Ascending aorta (tissue), 2 donors: ENCODE data around the gene MAPK12. TPM values are rescaled to one million over a fixed set of nuclear protein-coding genes. Genes with fewer than 3 reads are reported as not detected.
"Not testable (repeated sequence)": the region's sequence is repeated elsewhere in the genome, so short reads cannot be mapped to it uniquely, and the experiment has no call there.

ENCODE experiments used
- DNase-seq, 2 donors: peaks; one replicate each; pipeline ENCODE4 v3.0.0-alpha.2; 2019; ENCODE audit warnings: low spot score in 2 of 2
- H3K27ac ChIP-seq, 2 donors: fragments of 200-600 bp; sonication (generic); one replicate each; pipeline ENCODE4 v1.5.1; 2016 to 2017; ENCODE audit warnings: mild to moderate bottlenecking in 1 of 2
- H3K27me3 ChIP-seq: fragments of 200-600 bp; sonication (generic); one replicate; pipeline ENCODE4 v1.5.1; 2017
- H3K36me3 ChIP-seq, 2 donors: fragments of 200-600 bp; sonication (generic); one replicate each; pipeline ENCODE4 v1.5.1; 2016
- H3K4me1 ChIP-seq, 2 donors: fragments of 200-600 bp; sonication (generic); one replicate each; pipeline ENCODE4 v1.5.1; 2016 to 2017; ENCODE audit warnings: mild to moderate bottlenecking in 1 of 2
- H3K4me3 ChIP-seq, 2 donors: fragments of 200-600 bp; sonication (generic); one replicate each; pipeline ENCODE4 v1.5.1; 2016 to 2017; ENCODE audit warnings: mild to moderate bottlenecking in 1 of 2
- H3K9me3 ChIP-seq, 2 donors: fragments of 200-600 bp; sonication (generic); one replicate each; pipeline ENCODE4 v1.5.1; 2016
- intact Hi-C: fragments of 100-400 bp; cut with DNase I; formaldehyde crosslinking; loops from one replicate; pipeline ENCODE4 v1.15.1; 2023
- total RNA-seq: library from RNA; depleted of rRNA; stranded (reverse); fragments of >200 nt; gene quantifications from one replicate; pipeline ENCODE4 v1.1.0, GENCODE V29; 2016
- TF ChIP-seq, protein P1 (sequence below), 3 experiments: fragments of 200-600 bp in 2 of 3; fragments of 450-650 bp in 1 of 3; sonication (generic) in 2 of 3; IDR thresholded peaks; one replicate each; pipeline ENCODE4 v1.5.1; 2016 to 2019; ENCODE audit warnings: antibody characterized with exemption in 3 of 3, mild to moderate bottlenecking in 1 of 3, moderate library complexity in 1 of 3

Gene MAPK12
- total RNA-seq, 1 donor from 2014 or later = 29.4 TPM

DNA sequence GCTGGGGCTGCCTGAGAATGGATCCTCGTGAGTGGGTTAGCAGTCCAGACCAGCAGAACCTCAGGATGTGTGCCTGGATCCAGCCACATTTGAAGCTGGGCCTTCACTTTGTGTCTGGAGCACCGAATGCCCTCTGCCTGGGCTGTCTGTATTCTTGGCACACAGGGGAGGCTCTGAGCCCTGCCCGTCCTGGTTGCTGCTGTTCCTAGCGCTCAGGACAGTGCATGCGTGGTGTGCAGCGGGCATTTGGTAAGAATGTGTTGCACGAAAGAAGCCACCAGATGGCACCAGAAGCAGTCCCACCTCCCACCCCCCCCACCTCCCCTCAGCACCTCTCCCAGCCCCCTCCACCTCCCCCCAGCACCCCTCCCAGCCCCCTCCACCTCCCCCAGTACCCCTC, 12.8 kb upstream of the MAPK12 start:
- TF ChIP-seq, protein P1, sequence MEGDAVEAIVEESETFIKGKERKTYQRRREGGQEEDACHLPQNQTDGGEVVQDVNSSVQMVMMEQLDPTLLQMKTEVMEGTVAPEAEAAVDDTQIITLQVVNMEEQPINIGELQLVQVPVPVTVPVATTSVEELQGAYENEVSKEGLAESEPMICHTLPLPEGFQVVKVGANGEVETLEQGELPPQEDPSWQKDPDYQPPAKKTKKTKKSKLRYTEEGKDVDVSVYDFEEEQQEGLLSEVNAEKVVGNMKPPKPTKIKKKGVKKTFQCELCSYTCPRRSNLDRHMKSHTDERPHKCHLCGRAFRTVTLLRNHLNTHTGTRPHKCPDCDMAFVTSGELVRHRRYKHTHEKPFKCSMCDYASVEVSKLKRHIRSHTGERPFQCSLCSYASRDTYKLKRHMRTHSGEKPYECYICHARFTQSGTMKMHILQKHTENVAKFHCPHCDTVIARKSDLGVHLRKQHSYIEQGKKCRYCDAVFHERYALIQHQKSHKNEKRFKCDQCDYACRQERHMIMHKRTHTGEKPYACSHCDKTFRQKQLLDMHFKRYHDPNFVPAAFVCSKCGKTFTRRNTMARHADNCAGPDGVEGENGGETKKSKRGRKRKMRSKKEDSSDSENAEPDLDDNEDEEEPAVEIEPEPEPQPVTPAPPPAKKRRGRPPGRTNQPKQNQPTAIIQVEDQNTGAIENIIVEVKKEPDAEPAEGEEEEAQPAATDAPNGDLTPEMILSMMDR (IDR thresholded peaks at IDR 0.05) = peak in 2 of 3 experiments; percentile 30 to 32
- H3K27ac ChIP-seq = no peak overlapping the region
- H3K36me3 ChIP-seq = peaks cover 44 to 45% of the 10 kb centered on the region in 2 donors
- no peak overlapping the region for H3K4me3 ChIP-seq
- peaks cover 9 to 22% of the 10 kb centered on the region in 2 donors for H3K4me1 ChIP-seq
- H3K27me3 ChIP-seq = no peaks in the 10 kb centered on the region
- no peak for DNase-seq
- intact Hi-C loops = loop anchor here (2.0 kb wide), 1 partner anchor 68 kb away; the partner anchor contains the start of gene PPP6R2
- no peaks in the 10 kb centered on the region for H3K9me3 ChIP-seq

DNA sequence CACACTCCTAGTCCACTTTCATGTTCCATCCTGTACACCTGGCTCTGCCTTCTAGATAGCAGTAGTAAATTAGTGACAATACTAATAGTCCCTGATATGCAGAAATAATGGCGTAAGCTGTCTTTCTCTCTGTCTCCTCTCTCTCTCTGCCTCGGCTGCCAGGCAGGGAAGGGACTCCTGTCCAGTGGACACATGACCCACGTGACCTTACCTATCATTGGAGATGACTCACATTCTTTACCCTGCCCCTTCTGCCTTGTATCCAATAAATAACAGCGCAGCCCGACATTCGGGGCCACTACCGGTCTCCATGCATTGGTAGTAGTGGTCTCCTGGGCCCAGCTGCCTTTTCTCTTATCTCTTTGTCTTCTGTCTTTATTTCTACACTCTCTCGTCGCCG, 12.3 kb upstream of the MAPK12 start:
- intact Hi-C loops = loop anchor here (2.0 kb wide), 1 partner anchor 69 kb away; the partner anchor contains the start of gene PPP6R2
- Histone ChIP-seq H3K4me1 (peaks cover 9 to 22% of the 10 kb centered on the region in 2 donors), H3K36me3 (peaks cover 39 to 40% of the 10 kb centered on the region in 2 donors)
- not testable (repeated sequence) for DNase-seq, H3K4me3 ChIP-seq, H3K27me3 ChIP-seq, H3K9me3 ChIP-seq, H3K27ac ChIP-seq

DNA sequence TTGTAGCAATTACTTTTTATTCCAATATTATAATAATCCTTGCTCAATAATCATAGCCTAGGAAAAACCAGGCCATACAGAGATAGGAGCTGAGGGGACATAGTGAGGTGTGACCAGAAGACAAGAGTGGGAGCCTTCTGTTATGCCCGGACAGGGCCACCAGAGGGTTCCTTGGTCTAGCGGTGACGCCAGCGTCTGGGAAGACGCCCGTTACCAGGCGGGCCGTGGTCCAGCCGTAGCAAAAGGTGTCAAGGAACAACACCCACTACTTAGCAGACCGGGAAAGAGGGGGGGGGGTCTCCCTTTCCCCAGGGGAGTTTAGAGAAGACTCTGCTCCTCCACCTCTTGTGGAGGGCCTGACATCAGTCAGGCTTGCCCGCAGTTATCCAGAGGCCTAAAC, 11.9 kb upstream of the MAPK12 start:
- H3K27ac ChIP-seq, DNase-seq, H3K4me3 ChIP-seq, H3K27me3 ChIP-seq, H3K9me3 ChIP-seq, intact Hi-C loops: not testable (repeated sequence)
- Histone ChIP-seq H3K4me1 (peaks cover 9 to 25% of the 10 kb centered on the region in 2 donors), H3K36me3 (peaks cover 35 to 36% of the 10 kb centered on the region in 2 donors)

DNA sequence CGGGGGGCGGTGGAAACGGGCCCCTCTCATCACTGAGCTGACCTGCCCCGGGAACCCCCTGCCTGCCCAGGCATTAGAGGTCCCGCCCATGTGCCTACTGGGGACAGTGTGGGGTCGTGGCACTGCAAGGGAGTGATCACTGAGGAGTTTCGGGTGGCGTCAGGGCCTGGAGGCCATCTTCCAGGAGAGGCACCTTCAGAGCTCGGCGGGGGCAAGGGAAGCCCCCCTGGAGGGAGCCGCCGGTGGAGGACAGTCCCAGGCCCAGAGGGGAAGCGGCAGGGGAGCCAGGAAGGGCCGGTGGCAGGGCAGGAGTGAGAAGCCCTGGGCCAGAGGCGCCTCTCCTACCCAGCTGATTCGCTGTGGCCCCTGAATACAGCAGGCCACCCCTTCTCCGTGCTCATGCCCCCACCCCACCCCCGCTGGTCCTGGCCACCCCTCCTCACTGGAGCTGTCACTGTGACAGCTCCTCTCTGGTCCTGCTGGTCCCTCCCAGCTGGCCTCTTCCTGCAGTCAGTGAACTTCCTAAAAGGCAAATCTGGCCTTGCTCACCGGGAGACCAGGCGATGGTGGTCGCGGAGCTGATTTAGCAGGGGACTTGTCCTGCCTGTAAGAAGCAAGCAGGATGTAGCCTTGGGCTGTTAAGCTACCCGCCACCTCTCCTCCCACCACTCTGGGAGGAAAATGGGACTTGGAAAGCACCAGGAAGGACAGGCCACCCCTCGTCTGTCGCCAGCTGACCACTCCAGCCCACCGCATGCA, 10.7 kb upstream of the MAPK12 start:
- TF ChIP-seq, protein P1 (IDR thresholded peaks at IDR 0.05) = no peak
- H3K9me3 ChIP-seq = no peaks in the 10 kb centered on the region
- DNase-seq = no peak
- peaks cover 11 to 32% of the 10 kb centered on the region in 2 donors for H3K4me1 ChIP-seq
- no peak overlapping the region for H3K27ac ChIP-seq
- peak overlapping the region; percentile 49 to 66 for H3K4me3 ChIP-seq
- H3K27me3 ChIP-seq = no peaks in the 10 kb centered on the region
- intact Hi-C loops = no loop called here
- H3K36me3 ChIP-seq = peaks cover 23 to 24% of the 10 kb centered on the region in 2 donors

DNA sequence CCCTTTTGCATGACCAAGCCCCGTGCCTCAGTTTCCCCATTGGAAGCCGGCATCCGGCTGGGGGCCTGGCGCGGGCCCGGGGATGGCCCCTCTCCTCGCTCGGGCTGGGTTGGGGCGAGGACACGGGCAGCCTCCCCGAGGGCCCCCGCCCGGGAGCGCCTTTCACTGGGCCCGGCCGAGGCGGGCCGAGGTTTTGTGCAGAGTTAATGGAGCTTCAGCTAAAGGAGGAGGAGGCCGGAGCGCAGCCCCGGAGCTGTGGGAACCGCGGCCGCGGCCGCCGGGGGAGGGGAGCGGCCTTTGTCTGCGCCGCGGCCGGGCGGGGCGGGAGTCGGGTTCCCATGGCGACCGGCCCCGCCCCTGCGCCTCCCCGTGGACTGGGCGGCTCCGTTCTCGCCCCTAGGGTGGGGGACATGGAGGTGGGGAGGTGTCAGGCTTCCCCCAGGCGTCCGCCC, 10.1 kb upstream of the MAPK12 start:
- intact Hi-C loops = loop anchor here (2.0 kb wide), 1 partner anchor 19 kb away; no protein-coding TSS in a partner anchor
- no peaks in the 10 kb centered on the region for H3K9me3 ChIP-seq
- DNase-seq = no peak
- H3K36me3 ChIP-seq = peaks cover 18% of the 10 kb centered on the region in 2 donors
- TF ChIP-seq, protein P1 (IDR thresholded peaks at IDR 0.05) = peak in 1 of 3 experiments; percentile 3
- peaks cover 15 to 34% of the 10 kb centered on the region in 2 donors for H3K4me1 ChIP-seq
- H3K27ac ChIP-seq = no peak overlapping the region
- H3K4me3 ChIP-seq = peak overlapping the region; percentile 49 to 66
- no peaks in the 10 kb centered on the region for H3K27me3 ChIP-seq

DNA sequence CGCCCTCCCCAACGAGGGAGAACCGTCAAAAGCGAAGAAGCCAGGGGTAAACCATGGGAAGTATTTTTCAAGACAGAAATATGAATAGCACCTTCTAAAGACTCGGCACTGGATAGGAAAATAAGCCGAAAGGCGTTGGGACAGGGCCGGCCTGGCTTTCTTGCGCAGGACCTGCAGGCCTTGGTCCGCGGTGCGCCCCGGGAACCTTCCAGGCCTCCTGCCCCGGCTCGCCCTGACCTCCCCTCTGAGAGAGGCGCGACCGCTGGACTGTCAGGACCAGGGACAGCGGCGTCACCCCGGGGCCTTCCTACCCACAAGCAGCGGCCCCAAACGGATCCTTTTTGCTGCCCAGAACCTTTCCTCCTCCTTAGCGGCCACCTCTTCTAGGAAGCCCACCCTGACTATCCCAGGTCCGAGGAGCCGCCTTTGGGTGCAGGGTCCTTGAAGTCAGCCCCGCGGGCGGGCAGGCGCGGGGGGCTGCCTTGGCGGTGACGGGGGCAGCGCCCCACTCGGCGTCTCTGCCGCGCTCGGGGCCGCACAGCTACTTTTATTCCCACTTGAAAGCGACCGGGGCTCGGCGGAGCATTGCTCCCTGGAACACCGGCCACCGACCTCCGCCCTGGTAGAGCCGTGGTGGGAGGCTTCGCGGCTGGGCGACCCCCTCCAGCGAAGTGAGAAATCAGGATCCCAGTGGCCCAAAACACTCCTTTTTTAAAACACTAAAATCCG, 9.3 kb upstream of the MAPK12 start:
- TF ChIP-seq, protein P1 (IDR thresholded peaks at IDR 0.05) = no peak
- peaks cover 15 to 34% of the 10 kb centered on the region in 2 donors for H3K4me1 ChIP-seq
- no peaks in the 10 kb centered on the region for H3K27me3 ChIP-seq
- peak overlapping the region in 1 of 2 donors; percentile 41 for H3K27ac ChIP-seq
- peak overlapping the region; percentile 49 to 66 for H3K4me3 ChIP-seq
- intact Hi-C loops = loop anchor here (2.0 kb wide), 1 partner anchor 18 kb away; no protein-coding TSS in a partner anchor
- DNase-seq = peak in 1 of 2 donors; percentile 84
- H3K9me3 ChIP-seq = no peaks in the 10 kb centered on the region
- peaks cover 11% of the 10 kb centered on the region in 2 donors for H3K36me3 ChIP-seq
